ENCODE data around the gene SEC31B.

- TF ChIP-seq CTCF (IDR thresholded peaks at IDR 0.05), result no peak
- no peak for TF ChIP-seq POLR2A (IDR thresholded peaks at IDR 0.05)
Observed at GRCh38 chr10:100537475-100537874, 17.8 kb upstream of the SEC31B start.
